NCI-H1417 treated with DMSO at 0.1 percent for 48 hours (cell line): ENCODE data around the gene BID.

Experiments used
- DNase-seq: peaks from one replicate; lab custom pipeline; 2025; lab: John Stamatoyannopoulos, UW

BID gene

GRCh38 chr22:17734187-17734586, 40.1 kb downstream of the BID start:
- DNase-seq, result no peak

GRCh38 chr22:17733466-17733865, 40.8 kb downstream of the BID start:
- DNase-seq, result no peak

- no peak for DNase-seq
Measured at GRCh38 chr22:17732251-17732854, 41.9 kb downstream of the BID start.

GRCh38 chr22:17729561-17729960, 44.7 kb downstream of the BID start:
- no peak for DNase-seq

DNA sequence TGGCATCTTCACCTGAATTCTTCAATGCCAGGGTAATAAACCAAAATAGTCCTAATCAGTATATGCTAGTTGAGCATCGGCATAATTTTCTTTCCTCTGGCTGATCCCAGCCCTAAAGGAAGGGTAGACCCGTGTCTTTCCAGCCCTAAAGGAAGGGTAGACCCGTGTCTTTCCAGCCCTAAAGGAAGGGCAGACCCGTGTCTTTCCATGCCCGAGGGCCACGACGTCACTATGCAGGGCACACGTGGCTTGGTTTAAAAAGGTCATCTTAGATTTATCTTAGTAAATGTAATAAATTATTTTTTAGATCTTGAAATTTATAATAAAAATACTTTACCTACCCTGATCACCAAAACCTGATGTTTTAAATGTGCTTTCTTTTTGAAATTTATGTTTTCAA, 45.5 kb downstream of the BID start:
- DNase-seq, result no peak

DNA sequence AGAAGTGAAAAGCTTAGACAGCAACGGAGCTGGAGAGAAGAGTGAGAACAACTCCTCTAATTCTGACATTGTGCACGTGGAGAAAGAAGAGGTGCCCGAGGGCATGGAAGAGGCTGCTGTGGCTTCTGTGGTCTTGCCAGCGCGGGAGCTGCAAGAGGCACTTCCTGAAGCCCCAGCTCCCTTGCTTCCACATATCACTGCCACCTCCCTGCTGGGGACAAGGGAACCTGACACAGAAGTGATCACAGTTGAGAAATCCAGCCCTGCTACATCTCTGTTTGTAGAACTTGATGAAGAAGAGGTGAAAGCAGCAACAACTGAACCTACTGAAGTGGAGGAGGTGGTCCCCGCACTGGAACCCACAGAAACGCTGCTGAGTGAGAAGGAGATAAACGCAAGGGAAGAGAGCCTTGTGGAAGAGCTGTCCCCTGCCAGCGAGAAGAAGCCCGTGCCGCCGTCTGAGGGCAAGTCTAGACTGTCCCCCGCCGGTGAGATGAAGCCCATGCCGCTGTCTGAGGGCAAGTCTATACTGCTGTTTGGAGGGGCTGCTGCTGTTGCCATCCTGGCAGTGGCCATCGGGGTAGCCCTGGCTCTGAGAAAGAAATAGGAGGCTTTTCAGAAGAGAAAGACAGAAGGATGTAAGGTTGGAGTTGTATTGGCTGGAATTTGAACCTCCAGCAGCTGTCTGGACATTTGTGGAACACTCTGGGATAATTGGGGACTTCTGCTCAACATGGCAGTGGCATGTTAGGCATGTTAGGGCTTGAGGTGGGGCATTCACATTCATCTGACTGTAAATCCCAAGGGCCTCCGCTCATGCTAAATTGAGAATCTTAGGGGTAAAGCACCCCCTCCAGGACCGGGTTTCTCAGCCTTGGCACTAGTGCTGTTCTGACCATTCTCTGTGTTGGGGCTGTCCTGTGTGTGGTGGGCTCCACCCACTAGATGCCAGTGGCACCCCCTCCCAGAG, 47.1 kb downstream of the BID start:
- DNase-seq, result no peak

DNA sequence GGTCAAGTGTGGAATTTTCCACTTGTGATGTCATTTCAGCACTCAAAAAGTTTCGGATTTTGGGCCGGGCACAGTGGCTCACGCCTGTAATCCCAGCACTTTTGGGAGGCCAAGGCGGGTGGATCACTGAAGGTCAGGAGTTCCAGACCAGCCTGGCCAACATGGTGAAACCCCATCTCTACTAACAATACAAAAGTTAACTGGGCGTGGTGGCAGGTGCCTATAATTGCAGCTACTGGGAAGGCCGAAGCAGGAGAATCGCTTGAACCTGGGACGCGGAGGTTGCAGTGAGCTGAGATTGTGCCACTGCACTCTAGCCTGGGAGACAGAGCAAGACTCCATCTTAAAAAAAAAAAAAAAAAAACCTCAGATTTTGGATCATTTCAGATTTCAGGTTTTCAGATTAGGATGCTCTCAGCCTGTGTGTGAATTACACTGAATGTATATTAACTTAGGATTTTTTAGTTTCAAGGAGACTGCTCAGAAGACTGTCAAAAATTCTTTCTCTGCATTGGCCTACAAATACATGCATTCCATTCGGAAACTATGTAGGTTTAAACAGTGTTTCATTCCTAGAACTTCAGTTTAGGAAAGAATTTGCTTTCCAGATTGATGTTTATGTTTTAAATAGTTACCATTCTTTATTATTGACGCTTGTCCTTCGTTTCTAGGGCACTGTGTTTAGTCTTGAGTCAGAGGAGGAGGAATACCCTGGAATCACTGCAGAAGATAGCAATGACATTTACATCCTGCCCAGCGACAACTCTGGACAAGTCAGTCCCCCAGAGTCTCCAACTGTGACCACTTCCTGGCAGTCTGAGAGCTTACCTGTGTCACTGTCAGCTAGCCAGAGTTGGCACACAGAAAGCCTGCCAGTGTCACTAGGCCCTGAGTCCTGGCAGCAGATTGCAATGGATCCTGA, 48.0 kb downstream of the BID start:
- no peak for DNase-seq

DNA sequence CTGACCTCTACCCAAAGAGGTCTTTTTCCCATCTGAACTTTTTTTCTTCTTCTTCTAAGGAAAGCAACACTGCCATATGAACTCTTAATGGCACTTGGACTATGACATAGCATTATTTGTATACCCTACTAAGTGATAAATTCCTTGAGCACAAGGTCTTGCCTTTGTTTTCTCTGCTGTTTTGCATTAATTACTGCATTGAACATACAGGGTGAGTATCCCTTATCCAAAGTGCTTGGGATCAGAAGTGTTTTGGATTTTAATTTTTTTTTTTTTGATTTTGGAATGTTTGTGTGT, 48.8 kb downstream of the BID start:
- no peak for DNase-seq

- no peak for DNase-seq
Measured at GRCh38 chr22:17724678-17725499, 49.4 kb downstream of the BID start.

GRCh38 chr22:17724241-17724640, 50.0 kb downstream of the BID start:
- no peak for DNase-seq

GRCh38 chr22:17719911-17720310, 54.4 kb downstream of the BID start:
- no peak for DNase-seq

DNA sequence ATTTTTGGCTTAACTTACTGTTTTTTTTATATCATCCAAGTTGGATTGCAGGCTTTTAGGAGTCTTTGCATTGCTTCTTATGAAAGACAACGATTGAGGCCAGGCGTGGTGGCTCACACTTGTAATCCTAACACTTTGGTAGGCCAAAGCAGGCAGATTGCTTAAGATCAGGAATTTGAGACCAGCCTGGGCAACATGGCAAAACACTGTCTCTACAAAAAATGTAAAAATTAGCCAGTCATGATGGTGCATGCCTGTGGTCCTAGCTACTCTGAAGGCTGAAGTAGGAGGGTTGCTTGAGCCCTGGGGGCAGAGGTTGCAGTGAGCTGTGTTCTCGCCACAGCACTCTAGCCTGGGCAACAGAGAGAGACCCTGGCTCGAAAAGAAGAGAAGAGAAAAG, 56.6 kb downstream of the BID start:
- no peak for DNase-seq

DNA sequence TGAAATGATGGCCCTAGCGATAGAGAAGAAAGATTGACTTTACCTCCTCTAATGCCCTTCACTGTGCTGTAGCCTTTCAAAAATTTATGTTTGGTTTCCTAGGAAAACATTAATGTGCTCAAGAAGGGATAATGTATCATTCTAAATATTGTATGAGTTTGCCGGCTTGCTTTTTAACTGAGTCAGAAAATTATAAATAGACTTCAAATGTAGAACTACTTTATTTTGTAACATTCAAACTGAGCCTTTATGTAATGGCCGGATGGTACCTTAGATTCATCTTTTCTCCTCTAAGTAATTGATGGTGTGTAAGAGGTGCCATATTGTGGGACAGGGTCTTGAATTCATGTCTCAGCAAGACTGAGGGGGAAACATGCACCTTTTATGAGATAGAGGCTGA, 57.7 kb downstream of the BID start:
- no peak for DNase-seq

GRCh38 chr22:17712441-17712840, 61.8 kb downstream of the BID start:
- DNase-seq, result no peak

DNA sequence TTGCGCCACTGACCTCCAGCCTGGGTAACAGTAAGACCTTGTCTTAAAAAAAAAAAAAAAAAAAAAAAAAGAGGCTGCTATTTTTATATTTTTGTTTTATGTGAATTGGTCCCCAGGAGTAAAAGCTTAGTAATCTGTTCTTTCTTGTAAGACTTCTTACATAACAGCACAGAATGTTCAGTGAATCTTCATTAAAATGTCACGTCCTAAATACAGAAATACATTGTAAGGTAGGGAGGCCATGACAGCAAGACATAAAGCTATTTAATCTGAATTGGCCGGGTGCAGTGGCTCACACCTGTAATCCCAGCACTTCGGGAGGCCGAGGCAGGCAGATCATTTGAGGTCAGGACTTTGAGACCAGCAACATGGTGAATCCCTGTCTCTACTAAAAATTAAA, 64.2 kb downstream of the BID start:
- no peak for DNase-seq

DNA sequence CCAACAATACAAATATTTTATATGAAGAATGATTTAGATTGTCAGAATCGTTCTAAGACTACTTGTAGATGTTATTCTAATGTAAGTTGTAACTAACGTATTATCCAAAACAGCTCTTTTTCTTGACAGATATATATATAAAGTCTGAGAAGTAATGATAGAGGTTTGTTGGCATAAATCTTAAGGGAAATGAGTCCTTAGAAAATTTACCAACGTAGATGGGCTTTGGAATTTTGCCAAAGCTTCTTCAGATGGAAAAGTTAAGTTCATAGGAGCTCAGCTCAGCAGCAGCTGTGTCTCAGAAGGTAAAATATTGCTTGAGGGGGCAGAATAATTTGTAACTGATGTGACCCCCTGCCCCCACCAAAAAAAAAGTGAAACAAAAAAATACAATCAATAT, 66.7 kb downstream of the BID start:
- no peak for DNase-seq

GRCh38 chr22:17706947-17707346, 67.3 kb downstream of the BID start:
- DNase-seq, result no peak

DNA sequence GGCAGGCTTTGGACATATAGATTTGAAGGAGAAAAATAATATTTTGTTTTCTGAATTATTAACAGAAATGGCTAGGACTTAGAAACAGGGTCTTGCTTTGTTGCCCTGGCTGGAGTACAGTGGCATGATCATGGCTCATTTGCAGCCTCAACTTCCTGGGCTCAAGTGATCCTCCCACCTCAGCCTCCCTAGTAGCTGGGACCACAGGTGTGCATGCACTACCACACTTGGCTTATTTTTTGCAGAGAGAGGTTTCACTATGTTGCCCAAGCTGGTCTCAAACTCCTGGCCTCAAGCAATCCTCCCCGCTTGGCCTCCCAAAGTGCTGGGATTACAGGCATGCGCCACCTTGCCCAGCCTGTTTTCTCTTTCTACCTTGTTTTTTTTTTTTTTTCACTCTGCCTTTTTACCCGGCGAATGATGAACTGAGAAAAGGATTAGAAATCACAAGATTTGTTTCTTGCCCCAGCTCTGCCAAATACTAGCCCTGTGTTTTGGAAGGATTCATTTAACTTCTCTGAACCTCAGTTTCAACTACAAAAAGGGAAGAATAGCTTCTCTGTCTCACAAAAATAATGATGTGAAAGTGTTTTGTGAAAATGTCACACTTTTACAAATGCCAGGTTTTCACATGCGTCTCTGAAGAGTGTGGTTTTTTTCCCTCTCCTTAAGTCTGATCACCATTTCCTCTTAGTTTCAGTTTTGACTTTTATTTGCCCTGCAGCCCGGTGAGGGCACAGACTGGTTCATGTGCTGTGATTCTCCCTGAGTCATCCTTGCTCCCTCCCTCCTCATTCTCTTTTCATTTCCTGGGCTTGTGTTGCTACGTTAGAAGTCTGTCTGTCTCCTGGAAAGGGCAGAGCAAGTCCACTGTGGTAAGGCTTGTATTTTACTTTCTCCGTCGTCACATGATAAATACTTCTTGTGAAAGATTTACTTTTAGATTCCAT, 68.0 kb downstream of the BID start:
- DNase-seq, result no peak

- DNase-seq, result no peak
Measured at GRCh38 chr22:17705546-17705945, 68.7 kb downstream of the BID start.

DNA sequence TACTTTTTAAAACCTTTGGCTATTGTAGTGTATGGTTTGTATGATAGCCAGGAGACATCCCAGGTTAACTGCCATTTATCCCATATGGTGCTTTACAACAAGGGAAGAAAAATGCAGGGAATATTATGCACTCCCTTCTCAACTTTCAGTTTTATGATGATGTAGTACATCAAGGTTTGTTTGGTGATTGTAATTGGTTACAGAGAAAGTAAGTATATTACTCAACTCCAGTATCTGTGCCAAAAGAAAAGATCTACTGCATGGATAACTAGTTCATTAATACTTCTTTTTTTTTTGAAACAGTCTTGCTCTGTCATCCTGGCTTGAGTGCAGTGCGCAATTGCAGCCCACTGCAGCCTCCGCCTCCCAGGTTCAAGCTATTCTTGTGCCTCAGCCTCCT, 70.5 kb downstream of the BID start:
- DNase-seq, result no peak

DNA sequence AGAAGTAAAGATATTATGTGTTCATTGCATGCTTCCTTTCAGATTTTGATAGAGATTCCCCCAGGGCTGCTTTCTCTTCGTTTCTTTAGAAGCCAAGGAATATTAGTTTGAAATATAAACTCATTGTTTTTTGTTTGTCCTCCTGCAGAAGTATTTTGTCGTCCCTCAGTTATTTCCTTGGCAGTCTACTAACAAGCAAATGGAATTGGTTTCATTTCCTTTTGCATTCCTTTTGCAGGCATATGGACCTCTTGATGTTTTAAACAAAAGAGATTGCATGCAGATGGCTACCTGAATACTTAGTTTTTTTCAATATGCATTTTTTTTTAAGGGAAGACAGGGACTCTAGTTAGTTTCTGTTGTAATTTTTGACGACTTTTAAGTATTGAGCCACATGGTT, 73.5 kb downstream of the BID start:
- no peak for DNase-seq
